ENCODE data around the gene TMEM123.
A peak's percentile ranks its signal among the peaks of the same experiment; 100 is the strongest.
"Not testable (repeated sequence)": the region's sequence is repeated elsewhere in the genome, so short reads cannot be mapped to it uniquely, and the experiment has no call there.

The TMEM123 gene

DNA sequence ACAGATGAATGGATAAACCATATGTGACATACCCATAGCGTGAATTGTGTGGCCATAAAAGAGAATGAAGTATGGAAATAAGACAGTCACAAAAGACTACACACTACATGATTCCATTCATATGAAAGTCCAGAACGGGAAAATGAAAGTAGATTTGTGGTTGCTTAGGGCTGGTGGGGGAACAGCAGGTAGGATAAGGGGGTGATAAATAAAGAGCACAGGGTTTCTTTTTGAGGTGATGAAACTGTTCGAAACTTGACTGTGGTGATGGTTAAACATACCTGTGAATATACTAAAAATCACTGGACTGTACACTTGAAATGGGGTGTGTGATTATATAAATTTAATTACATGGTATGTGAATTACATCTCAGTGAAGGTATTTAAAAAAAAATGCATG is 16.9 kb downstream of the TMEM123 start:
- intact Hi-C loops (cut with micrococcal nuclease) = no loop called here
- Mint-ChIP-seq H3K27ac (no peak overlapping the region), H3K4me3 (no peak overlapping the region), H3K36me3 (ENCODE audit: low read depth) (peaks cover 77% of the 10 kb centered on the region), H3K9me3 (peaks cover 11% of the 10 kb centered on the region), H3K27me3 (no peaks in the 10 kb centered on the region), H3K4me1 (ENCODE audit: low read depth) (peaks cover 77% of the 10 kb centered on the region)

DNA sequence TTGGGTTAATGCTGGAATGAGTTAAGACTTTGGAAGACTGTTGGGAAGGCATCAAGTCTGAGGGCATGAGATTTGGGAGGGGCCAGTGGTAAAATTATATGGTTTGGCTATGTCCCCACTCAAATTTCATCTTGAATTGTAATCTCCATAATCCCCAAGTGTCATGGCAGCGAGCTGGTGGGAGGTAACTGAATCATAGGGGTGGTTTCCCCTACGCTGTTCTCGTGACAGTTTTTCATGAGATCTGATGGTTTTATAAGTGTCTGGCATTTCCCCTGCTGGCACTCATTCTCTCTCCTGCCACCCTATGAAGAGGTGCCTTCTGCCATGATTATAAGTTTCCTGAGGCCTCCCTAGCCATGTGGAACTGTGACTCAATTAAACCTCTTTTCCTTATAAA is 19.0 kb downstream of the TMEM123 start:
- H3K36me3 Mint-ChIP-seq (ENCODE audit: low read depth) = peaks cover 71% of the 10 kb centered on the region
- peaks cover 11% of the 10 kb centered on the region for H3K9me3 Mint-ChIP-seq
- intact Hi-C loops (cut with micrococcal nuclease); H3K27ac Mint-ChIP-seq; H3K4me3 Mint-ChIP-seq; H3K27me3 Mint-ChIP-seq: not testable (repeated sequence)
- H3K4me1 Mint-ChIP-seq (ENCODE audit: low read depth) = peaks cover 77% of the 10 kb centered on the region

DNA sequence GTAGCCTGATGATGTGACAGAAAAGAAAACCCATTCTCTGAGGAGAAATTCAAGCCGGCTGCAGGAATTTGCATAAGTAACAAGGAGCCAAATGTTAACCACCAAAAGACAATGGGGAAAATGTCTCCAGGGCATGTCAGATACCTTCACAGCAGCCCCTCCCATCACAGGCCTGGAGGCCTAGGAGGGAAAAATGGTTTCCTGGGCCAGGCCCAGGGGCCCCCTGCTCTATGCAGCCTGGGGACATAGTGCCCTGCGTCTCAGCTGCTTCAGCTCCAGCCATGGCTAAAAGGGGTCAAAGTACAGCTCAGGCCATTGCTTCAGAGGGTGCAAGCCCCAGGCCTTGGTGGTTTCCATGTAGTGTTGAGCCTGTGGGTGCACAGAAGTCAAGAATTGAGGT is 20.0 kb downstream of the TMEM123 start:
- peaks cover 67% of the 10 kb centered on the region for H3K4me1 Mint-ChIP-seq (ENCODE audit: low read depth)
- peaks cover 11% of the 10 kb centered on the region for H3K9me3 Mint-ChIP-seq
- H3K4me3 Mint-ChIP-seq; intact Hi-C loops (cut with micrococcal nuclease); H3K27ac Mint-ChIP-seq; H3K27me3 Mint-ChIP-seq: not testable (repeated sequence)
- peaks cover 62% of the 10 kb centered on the region for H3K36me3 Mint-ChIP-seq (ENCODE audit: low read depth)

- Mint-ChIP-seq H3K27ac (no peak overlapping the region), H3K27me3 (no peaks in the 10 kb centered on the region), H3K36me3 (ENCODE audit: low read depth) (peaks cover 54% of the 10 kb centered on the region), H3K4me1 (ENCODE audit: low read depth) (peaks cover 65% of the 10 kb centered on the region), H3K4me3 (no peak overlapping the region), H3K9me3 (peaks cover 11% of the 10 kb centered on the region)
- intact Hi-C loops (cut with micrococcal nuclease) = no loop called here
Observed at GRCh38 chr11:102431404-102431803, 21.2 kb downstream of the TMEM123 start.

GRCh38 chr11:102430158-102430836 is 22.3 kb downstream of the TMEM123 start:
- Mint-ChIP-seq H3K9me3 (peaks cover 11% of the 10 kb centered on the region), H3K4me3 (peak overlapping the region; percentile 4), H3K36me3 (ENCODE audit: low read depth) (peaks cover 49% of the 10 kb centered on the region), H3K27me3 (no peaks in the 10 kb centered on the region), H3K4me1 (ENCODE audit: low read depth) (peaks cover 55% of the 10 kb centered on the region), H3K27ac (peak overlapping the region; percentile 69)
- intact Hi-C loops (cut with micrococcal nuclease) = no loop called here

DNA sequence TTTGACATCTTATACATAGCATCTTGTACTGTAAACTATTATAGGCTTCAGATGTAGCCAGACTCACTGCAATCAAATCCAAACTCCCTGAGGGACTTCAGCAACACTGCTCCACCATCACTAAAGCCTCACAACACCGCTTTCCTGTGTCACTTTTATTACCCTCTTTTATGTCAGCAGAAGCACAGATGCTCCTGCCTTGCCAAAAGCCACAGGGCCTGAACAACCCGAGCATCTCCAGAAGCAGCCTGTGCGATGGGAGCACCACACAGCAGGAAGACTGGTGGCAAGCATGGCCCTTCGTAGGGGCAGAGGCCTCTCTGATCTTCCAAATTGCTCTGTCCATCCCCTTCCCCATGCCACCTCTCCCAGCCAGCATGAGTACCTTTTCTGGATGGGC is 22.9 kb downstream of the TMEM123 start:
- Mint-ChIP-seq H3K4me1 (ENCODE audit: low read depth) (peaks cover 52% of the 10 kb centered on the region), H3K4me3 (no peak overlapping the region), H3K27me3 (no peaks in the 10 kb centered on the region), H3K9me3 (peaks cover 11% of the 10 kb centered on the region), H3K36me3 (ENCODE audit: low read depth) (peaks cover 48% of the 10 kb centered on the region), H3K27ac (peak overlapping the region; percentile 69)
- intact Hi-C loops (cut with micrococcal nuclease) = no loop called here

- H3K36me3 Mint-ChIP-seq (ENCODE audit: low read depth) = peaks cover 43% of the 10 kb centered on the region
- H3K4me3 Mint-ChIP-seq = no peak overlapping the region
- H3K27me3 Mint-ChIP-seq = no peaks in the 10 kb centered on the region
- peaks cover 11% of the 10 kb centered on the region for H3K9me3 Mint-ChIP-seq
- intact Hi-C loops (cut with micrococcal nuclease) = no loop called here
- H3K4me1 Mint-ChIP-seq (ENCODE audit: low read depth) = peaks cover 47% of the 10 kb centered on the region
- H3K27ac Mint-ChIP-seq = peak overlapping the region; percentile 69
Observed at GRCh38 chr11:102429226-102429625, 23.3 kb downstream of the TMEM123 start.

DNA sequence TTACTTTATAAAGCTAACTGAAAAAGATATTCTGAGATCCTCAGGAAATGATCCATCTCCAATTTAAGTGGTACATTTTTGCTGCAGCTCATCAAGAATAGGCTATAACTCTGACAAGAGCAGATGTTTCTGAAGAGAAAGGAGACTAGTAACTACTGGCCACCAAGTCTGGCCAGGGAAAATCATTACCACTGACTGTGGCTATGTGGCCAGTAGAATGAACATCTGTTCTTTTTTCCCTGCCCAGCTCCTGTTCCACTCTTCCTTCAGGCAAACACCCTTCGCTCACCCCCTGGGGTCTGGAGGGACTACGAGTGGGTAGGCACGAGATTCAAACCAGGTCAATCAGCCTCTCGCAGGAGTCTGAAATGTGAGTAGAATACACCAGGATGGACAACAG is 23.9 kb downstream of the TMEM123 start:
- Mint-ChIP-seq H3K27me3 (no peaks in the 10 kb centered on the region), H3K36me3 (ENCODE audit: low read depth) (peaks cover 41% of the 10 kb centered on the region), H3K27ac (peak overlapping the region; percentile 69), H3K4me1 (ENCODE audit: low read depth) (peaks cover 47% of the 10 kb centered on the region), H3K9me3 (peaks cover 11% of the 10 kb centered on the region), H3K4me3 (peak overlapping the region; percentile 11)
- intact Hi-C loops (cut with micrococcal nuclease) = no loop called here

GRCh38 chr11:102427068-102427467 is 25.5 kb downstream of the TMEM123 start:
- Mint-ChIP-seq H3K4me3 (peak overlapping the region; percentile 65), H3K27me3 (no peaks in the 10 kb centered on the region), H3K9me3 (peaks cover 6% of the 10 kb centered on the region), H3K4me1 (ENCODE audit: low read depth) (peaks cover 56% of the 10 kb centered on the region), H3K36me3 (ENCODE audit: low read depth) (peaks cover 28% of the 10 kb centered on the region), H3K27ac (peak overlapping the region; percentile 84)
- intact Hi-C loops (cut with micrococcal nuclease) = no loop called here

GRCh38 chr11:102426570-102426969 is 26.0 kb downstream of the TMEM123 start:
- H3K27ac Mint-ChIP-seq = peak overlapping the region; percentile 84
- intact Hi-C loops (cut with micrococcal nuclease) = no loop called here
- H3K4me3 Mint-ChIP-seq = no peak overlapping the region
- peaks cover 26% of the 10 kb centered on the region for H3K36me3 Mint-ChIP-seq (ENCODE audit: low read depth)
- H3K9me3 Mint-ChIP-seq = peaks cover under 1% of the 10 kb centered on the region
- peaks cover 51% of the 10 kb centered on the region for H3K4me1 Mint-ChIP-seq (ENCODE audit: low read depth)
- no peaks in the 10 kb centered on the region for H3K27me3 Mint-ChIP-seq

- intact Hi-C loops (cut with micrococcal nuclease) = no loop called here
- Mint-ChIP-seq H3K4me1 (ENCODE audit: low read depth) (peaks cover 45% of the 10 kb centered on the region), H3K9me3 (no peaks in the 10 kb centered on the region), H3K27ac (peak overlapping the region; percentile 48), H3K36me3 (ENCODE audit: low read depth) (peaks cover 24% of the 10 kb centered on the region), H3K27me3 (no peaks in the 10 kb centered on the region), H3K4me3 (no peak overlapping the region)
Observed at GRCh38 chr11:102426000-102426399, 26.6 kb downstream of the TMEM123 start.

GRCh38 chr11:102423936-102424335 is 28.6 kb downstream of the TMEM123 start:
- no peak overlapping the region for H3K27ac Mint-ChIP-seq
- intact Hi-C loops (cut with micrococcal nuclease) = no loop called here
- H3K27me3 Mint-ChIP-seq = no peaks in the 10 kb centered on the region
- no peaks in the 10 kb centered on the region for H3K9me3 Mint-ChIP-seq
- H3K4me3 Mint-ChIP-seq = no peak overlapping the region
- H3K36me3 Mint-ChIP-seq (ENCODE audit: low read depth) = peaks cover 30% of the 10 kb centered on the region
- H3K4me1 Mint-ChIP-seq (ENCODE audit: low read depth) = peaks cover 24% of the 10 kb centered on the region

DNA sequence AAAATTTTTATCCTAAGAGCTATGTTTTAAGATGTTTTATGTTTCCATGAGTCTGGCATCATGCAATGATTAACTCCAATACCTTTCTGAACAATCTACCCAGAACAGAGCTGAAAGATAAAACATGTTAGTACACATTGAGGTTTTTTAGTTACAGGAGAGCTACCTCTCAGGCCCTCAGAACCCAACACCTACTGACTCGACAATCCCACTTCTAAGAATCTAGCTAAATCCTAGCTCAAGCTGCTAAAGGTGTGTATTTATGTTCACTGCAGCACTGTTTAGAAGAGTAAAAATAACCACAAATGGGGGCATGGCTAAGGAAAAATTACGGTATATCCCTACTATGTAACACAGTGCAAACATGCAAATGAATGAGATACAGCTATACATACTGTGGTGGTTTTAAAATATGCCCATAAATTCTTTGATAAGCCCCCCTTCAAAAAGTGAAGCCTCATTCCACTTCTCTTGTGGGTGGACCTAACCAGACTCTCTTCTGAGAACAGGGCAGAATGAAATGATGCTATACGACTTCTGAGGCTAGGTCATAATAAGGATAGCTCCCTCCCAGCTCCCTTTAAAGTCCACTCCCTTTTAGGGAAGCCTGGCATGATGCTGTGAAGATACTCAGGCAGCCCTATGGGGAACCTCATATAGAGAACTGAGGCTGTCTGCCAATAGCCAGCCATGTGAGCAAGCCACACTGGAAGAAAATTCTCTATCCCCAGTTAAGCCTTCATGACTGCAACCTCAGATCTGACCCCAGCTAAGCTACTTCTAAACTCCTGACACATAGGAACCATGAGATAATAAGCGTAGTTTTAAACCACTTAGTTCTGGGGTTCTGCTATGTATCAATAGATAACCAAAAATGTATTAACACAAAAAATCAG is 29.5 kb downstream of the TMEM123 start:
- Mint-ChIP-seq H3K27me3 (no peaks in the 10 kb centered on the region), H3K27ac (peak overlapping the region; percentile 51), H3K4me3 (no peak overlapping the region), H3K4me1 (ENCODE audit: low read depth) (peaks cover 21% of the 10 kb centered on the region), H3K36me3 (ENCODE audit: low read depth) (peaks cover 38% of the 10 kb centered on the region), H3K9me3 (no peaks in the 10 kb centered on the region)
- intact Hi-C loops (cut with micrococcal nuclease) = no loop called here

GRCh38 chr11:102421261-102421660 is 31.3 kb downstream of the TMEM123 start:
- H3K27me3 Mint-ChIP-seq = no peaks in the 10 kb centered on the region
- no peak overlapping the region for H3K4me3 Mint-ChIP-seq
- peaks cover 49% of the 10 kb centered on the region for H3K36me3 Mint-ChIP-seq (ENCODE audit: low read depth)
- H3K4me1 Mint-ChIP-seq (ENCODE audit: low read depth) = peaks cover 28% of the 10 kb centered on the region
- intact Hi-C loops (cut with micrococcal nuclease) = no loop called here
- no peaks in the 10 kb centered on the region for H3K9me3 Mint-ChIP-seq
- no peak overlapping the region for H3K27ac Mint-ChIP-seq

Measured in dendritic cell treated with granulocyte-macrophage colony-stimulating factor and Interleukin-4, amounts not matched to agents 40 ng/mL and 50 ng/mL, for 4 days (primary cell).